ENCODE results near the gene SHISA9. TPM values are rescaled to one million over a fixed set of nuclear protein-coding genes. Genes with fewer than 3 reads are reported as not detected.

SHISA9 gene
- total and polyA plus RNA-seq, 4 donors = under 0.01 to 0.46 (median 0.07) TPM

DNA sequence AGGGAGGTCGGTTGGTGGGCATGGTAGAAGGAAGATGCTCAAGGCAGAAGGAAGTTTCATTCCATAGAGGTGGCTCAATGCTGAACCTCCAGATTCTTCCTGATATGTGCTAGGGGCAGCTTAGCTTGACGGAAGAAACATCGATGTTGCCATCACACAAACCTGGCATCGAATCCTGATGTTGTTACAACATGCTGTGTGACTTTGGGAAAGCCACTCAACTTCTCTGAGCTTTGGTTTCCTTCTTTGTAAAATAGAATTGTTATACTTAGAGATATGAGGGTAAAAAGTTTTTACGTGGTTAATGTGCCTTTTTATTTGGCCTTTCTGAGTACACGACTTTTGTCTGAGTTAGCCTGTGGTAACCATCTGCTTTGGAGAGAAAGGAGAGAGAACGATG lies 287.9 kb downstream of the SHISA9 start:
- H3K4me3 ChIP-seq = no peak overlapping the region
- no peak overlapping the region for H3K9ac ChIP-seq (ENCODE audit: insufficient read depth in 1 of 2, low read length in 2 of 2)
- H3K27ac ChIP-seq (ENCODE audit: low read depth in 1 of 2, low read length in 1 of 2) = no peak overlapping the region
- H3K4me1 ChIP-seq (ENCODE audit: control insufficient read depth in 5 of 5, insufficient read depth in 5 of 5, low read length in 5 of 5) = no peaks in the 10 kb centered on the region
- peaks cover 0 to 4% (median 0%) of the 10 kb centered on the region in 4 donors for H3K9me3 ChIP-seq (ENCODE audit: control insufficient read depth in 4 of 4, insufficient read depth in 3 of 4, low read length in 3 of 4)
- TF ChIP-seq, protein P1, sequence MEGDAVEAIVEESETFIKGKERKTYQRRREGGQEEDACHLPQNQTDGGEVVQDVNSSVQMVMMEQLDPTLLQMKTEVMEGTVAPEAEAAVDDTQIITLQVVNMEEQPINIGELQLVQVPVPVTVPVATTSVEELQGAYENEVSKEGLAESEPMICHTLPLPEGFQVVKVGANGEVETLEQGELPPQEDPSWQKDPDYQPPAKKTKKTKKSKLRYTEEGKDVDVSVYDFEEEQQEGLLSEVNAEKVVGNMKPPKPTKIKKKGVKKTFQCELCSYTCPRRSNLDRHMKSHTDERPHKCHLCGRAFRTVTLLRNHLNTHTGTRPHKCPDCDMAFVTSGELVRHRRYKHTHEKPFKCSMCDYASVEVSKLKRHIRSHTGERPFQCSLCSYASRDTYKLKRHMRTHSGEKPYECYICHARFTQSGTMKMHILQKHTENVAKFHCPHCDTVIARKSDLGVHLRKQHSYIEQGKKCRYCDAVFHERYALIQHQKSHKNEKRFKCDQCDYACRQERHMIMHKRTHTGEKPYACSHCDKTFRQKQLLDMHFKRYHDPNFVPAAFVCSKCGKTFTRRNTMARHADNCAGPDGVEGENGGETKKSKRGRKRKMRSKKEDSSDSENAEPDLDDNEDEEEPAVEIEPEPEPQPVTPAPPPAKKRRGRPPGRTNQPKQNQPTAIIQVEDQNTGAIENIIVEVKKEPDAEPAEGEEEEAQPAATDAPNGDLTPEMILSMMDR (IDR thresholded peaks at IDR 0.05; ENCODE audit: control extremely low read depth, extremely low read depth) = no peak
- no peaks in the 10 kb centered on the region for H3K36me3 ChIP-seq (ENCODE audit: control insufficient read depth in 4 of 4, insufficient read depth in 4 of 4, low read length in 4 of 4)
- 80 to 85% methylated on average over 7 of the region's 7 CpGs for WGBS, 2 donors
- no peak for ATAC-seq (ENCODE audit: insufficient read depth, low FRiP score)
- DNase-seq = no peak
- H3K27me3 ChIP-seq (ENCODE audit: control insufficient read depth in 3 of 3, insufficient read depth in 3 of 3, low read length in 2 of 3) = no peaks in the 10 kb centered on the region

DNA sequence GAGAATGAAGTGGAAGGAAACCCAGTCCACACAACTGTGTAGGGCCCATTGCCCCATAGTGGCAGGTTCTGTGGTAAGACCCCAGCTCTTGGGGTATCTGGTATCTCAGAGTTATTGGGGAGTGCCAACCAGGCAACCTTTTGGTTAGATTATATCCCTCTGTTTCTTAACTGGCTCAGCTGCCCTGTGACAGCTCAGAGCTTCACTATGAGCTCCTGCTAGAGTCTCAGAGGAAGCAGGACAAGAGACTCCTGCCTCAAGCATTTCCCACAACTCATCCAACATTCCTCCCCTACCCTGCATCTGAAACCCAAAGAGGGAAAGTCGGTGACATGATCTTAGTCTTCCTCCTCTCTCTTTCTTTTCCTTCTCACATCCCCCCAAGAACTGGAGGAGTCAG lies 292.3 kb downstream of the SHISA9 start:
- WGBS, 2 donors = 76 to 84% methylated on average over 1 of the region's 1 CpG

DNA sequence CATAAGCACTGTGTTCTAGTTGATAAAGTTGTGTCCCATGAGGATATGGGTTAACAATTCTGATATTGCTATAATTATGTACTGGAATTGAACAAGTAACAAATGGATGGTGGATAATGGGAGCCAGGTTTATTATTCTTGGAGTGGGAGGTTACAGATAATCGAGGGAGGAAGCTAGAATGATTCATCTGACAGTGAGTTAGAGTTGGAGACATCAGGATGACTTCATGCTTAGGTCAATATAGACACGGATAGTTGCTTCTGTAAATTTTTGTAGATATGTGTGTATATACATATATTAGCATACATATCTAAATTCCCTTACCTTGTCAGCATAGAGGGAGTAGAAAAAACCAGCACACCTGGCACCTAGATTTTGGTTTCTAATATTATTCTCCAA lies 293.4 kb downstream of the SHISA9 start:
- peaks cover 0 to 4% (median 0%) of the 10 kb centered on the region in 4 donors for H3K9me3 ChIP-seq (ENCODE audit: control insufficient read depth in 4 of 4, insufficient read depth in 3 of 4, low read length in 3 of 4)
- ATAC-seq (ENCODE audit: insufficient read depth, low FRiP score) (no peak), DNase-seq (no peak)
- H3K4me1 ChIP-seq (ENCODE audit: control insufficient read depth in 5 of 5, insufficient read depth in 5 of 5, low read length in 5 of 5) = no peaks in the 10 kb centered on the region
- H3K27me3 ChIP-seq (ENCODE audit: control insufficient read depth in 3 of 3, insufficient read depth in 3 of 3, low read length in 2 of 3) = no peaks in the 10 kb centered on the region
- H3K9ac ChIP-seq (ENCODE audit: insufficient read depth in 1 of 2, low read length in 2 of 2) = no peak overlapping the region
- 70 to 76% methylated on average over 2 of the region's 2 CpGs for WGBS, 2 donors
- H3K27ac ChIP-seq (ENCODE audit: low read depth in 1 of 2, low read length in 1 of 2) = no peak overlapping the region
- TF ChIP-seq, protein P1 (IDR thresholded peaks at IDR 0.05; ENCODE audit: control extremely low read depth, extremely low read depth) = no peak
- no peak overlapping the region for H3K4me3 ChIP-seq
- no peaks in the 10 kb centered on the region for H3K36me3 ChIP-seq (ENCODE audit: control insufficient read depth in 4 of 4, insufficient read depth in 4 of 4, low read length in 4 of 4)

More for the DNA sequence above, 292.3 kb downstream of the SHISA9 start:
- Histone ChIP-seq H3K9me3 (ENCODE audit: control insufficient read depth in 4 of 4, insufficient read depth in 3 of 4, low read length in 3 of 4) (peaks cover 0 to 4% (median 0%) of the 10 kb centered on the region in 4 donors), H3K27me3 (ENCODE audit: control insufficient read depth in 3 of 3, insufficient read depth in 3 of 3, low read length in 2 of 3) (no peaks in the 10 kb centered on the region), H3K4me3 (no peak overlapping the region), H3K4me1 (ENCODE audit: control insufficient read depth in 5 of 5, insufficient read depth in 5 of 5, low read length in 5 of 5) (no peaks in the 10 kb centered on the region), H3K36me3 (ENCODE audit: control insufficient read depth in 4 of 4, insufficient read depth in 4 of 4, low read length in 4 of 4) (no peaks in the 10 kb centered on the region), H3K27ac (ENCODE audit: low read depth in 1 of 2, low read length in 1 of 2) (no peak overlapping the region), H3K9ac (ENCODE audit: insufficient read depth in 1 of 2, low read length in 2 of 2) (no peak overlapping the region)
- ATAC-seq (ENCODE audit: insufficient read depth, low FRiP score) (no peak), DNase-seq (no peak)
- TF ChIP-seq, protein P1 (IDR thresholded peaks at IDR 0.05; ENCODE audit: control extremely low read depth, extremely low read depth) = no peak

DNA sequence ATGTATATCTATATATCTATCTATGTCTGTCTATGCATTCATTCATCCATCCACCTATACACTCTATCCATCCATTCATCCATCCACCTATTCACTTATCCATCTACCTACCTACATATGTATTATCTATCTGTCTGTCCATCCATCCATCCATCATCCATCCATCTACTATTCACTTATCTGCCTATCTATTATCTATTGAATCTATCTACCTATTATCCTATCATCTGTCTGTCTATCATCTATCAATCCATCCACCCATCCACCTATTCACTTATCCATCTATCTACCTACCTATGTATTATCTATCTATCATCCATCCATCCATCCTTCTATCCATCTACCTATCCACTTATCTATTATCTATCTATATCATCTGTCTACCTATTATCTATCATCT lies 302.3 kb downstream of the SHISA9 start:
- Histone ChIP-seq H3K4me3 (no peak overlapping the region), H3K4me1 (ENCODE audit: control insufficient read depth in 5 of 5, insufficient read depth in 5 of 5, low read length in 5 of 5) (no peaks in the 10 kb centered on the region), H3K27ac (ENCODE audit: low read depth in 1 of 2, low read length in 1 of 2) (no peak overlapping the region), H3K9ac (ENCODE audit: insufficient read depth in 1 of 2, low read length in 2 of 2) (no peak overlapping the region), H3K27me3 (ENCODE audit: control insufficient read depth in 3 of 3, insufficient read depth in 3 of 3, low read length in 2 of 3) (no peaks in the 10 kb centered on the region), H3K9me3 (ENCODE audit: control insufficient read depth in 4 of 4, insufficient read depth in 3 of 4, low read length in 3 of 4) (no peaks in the 10 kb centered on the region), H3K36me3 (ENCODE audit: control insufficient read depth in 4 of 4, insufficient read depth in 4 of 4, low read length in 4 of 4) (no peaks in the 10 kb centered on the region)
- TF ChIP-seq, protein P1 (IDR thresholded peaks at IDR 0.05; ENCODE audit: control extremely low read depth, extremely low read depth) = no peak
- ATAC-seq (ENCODE audit: insufficient read depth, low FRiP score) = no peak
- no peak for DNase-seq
